Activated T-cell treated with anti-CD3 and anti-CD28 coated beads, Interleukin-2, amount 50 U/mL, for 4 hours (primary cell): Measurements from ENCODE around the gene TBC1D2. TPM values are rescaled to one million over a fixed set of nuclear protein-coding genes. Genes with fewer than 3 reads are reported as not detected.

Experiments used
- ATAC-seq, 2 donors: fragments of 200-7000 bp; cut with Tn5 transposase; one replicate each; pipeline ENCODE4 v1.10.0; 2021
- DNase-seq: peaks from one replicate; pipeline ENCODE4 v3.0.0-alpha.2; 2020
- H3K27me3 Mint-ChIP-seq: one replicate; pipeline ENCODE4 v1.8.0; 2021; ENCODE audit warnings: low read depth, mixed read lengths
- H3K36me3 Mint-ChIP-seq: one replicate; pipeline ENCODE4 v1.8.0; 2022; ENCODE audit warnings: mixed read lengths; ENCODE audit not compliant: insufficient read depth
- H3K4me1 Mint-ChIP-seq: one replicate; pipeline ENCODE4 v1.8.0; 2021; ENCODE audit warnings: low read depth, mixed read lengths
- H3K4me3 Mint-ChIP-seq: one replicate; pipeline ENCODE4 v1.8.0; 2021; ENCODE audit warnings: mild to moderate bottlenecking, moderate library complexity, mixed read lengths
- H3K9me3 Mint-ChIP-seq: one replicate; pipeline ENCODE4 v1.8.0; 2021; ENCODE audit warnings: mixed read lengths
- total RNA-seq, 3 donors: library from RNA; stranded (reverse); gene quantifications; one replicate each; pipeline ENCODE4 v1.2.1, GENCODE V29; 2021

The TBC1D2 gene
- total RNA-seq, 3 donors from 2014 or later: 1.7 to 2.8 (median 1.9) TPM

DNA sequence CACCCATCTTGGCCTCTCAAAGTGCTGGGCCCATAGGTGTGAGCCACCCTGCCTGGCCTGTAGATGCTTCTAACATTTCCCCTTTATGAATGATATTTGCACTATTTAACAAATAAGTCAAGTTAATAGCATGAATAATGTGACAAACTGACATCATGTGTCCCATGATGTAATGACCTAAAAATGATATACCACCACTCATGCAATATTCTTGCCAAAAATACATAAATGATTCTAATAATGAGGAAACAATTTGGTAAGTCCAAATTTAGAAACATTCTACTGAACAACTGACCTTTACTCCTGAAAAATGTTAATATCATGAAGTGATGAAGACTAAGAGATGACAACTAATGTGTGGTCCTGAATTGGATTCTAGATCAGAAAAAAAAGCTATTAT, 102.9 kb downstream of the TBC1D2 start:
- DNase-seq (no peak), ATAC-seq (no peak)
- H3K27me3 Mint-ChIP-seq: no peaks in the 10 kb centered on the region
- H3K4me3 Mint-ChIP-seq: no peak overlapping the region
- peaks cover 14% of the 10 kb centered on the region for H3K36me3 Mint-ChIP-seq
- no peaks in the 10 kb centered on the region for H3K9me3 Mint-ChIP-seq
- H3K4me1 Mint-ChIP-seq: no peaks in the 10 kb centered on the region

DNA sequence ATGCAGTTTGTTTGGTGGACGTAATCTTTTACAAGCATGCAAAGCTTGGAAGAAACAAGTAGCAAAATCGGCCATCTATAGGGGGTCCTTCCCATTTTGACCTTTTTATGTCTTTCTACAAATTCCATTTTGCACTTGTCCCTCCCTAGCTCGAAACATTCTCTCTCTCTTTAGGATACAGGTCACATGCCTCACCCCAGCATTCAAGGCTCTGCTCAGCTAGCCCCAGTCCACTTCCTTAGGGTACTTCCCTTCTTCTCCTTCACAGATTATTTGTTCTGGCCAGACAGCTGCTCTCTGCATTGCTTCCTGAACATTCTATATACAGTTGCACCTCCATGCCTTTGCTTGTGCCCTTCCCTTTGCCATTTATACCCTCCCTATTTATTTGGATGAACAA, 104.7 kb downstream of the TBC1D2 start:
- DNase-seq (no peak), ATAC-seq (no peak)
- Mint-ChIP-seq H3K36me3 (peaks cover 4% of the 10 kb centered on the region), H3K27me3 (no peaks in the 10 kb centered on the region), H3K4me3 (no peak overlapping the region), H3K4me1 (peaks cover 2% of the 10 kb centered on the region), H3K9me3 (no peaks in the 10 kb centered on the region)

DNA sequence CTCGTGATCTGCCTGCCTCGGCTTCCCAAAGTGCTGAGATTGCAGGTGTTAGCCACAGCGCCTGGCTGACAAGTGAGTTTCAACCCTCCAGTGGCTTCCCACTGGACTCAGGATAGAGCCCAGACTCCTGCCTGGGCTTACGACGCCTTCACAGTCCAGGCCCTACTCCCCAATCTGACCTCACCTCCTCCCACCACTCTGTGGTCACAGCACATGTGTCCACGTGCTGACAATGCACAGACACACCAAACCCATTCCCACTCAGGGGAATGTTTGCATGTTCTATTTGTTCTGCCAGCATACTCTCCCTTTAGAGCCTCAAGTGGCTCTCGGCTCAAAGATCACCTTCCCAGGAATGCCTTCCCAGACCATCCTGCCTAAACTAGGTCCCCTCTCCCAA, 105.3 kb downstream of the TBC1D2 start:
- H3K9me3 Mint-ChIP-seq: no peaks in the 10 kb centered on the region
- no peak overlapping the region for H3K4me3 Mint-ChIP-seq
- ATAC-seq (no peak), DNase-seq (no peak)
- peaks cover 3% of the 10 kb centered on the region for H3K36me3 Mint-ChIP-seq
- H3K4me1 Mint-ChIP-seq: peaks cover 2% of the 10 kb centered on the region
- H3K27me3 Mint-ChIP-seq: no peaks in the 10 kb centered on the region

DNA sequence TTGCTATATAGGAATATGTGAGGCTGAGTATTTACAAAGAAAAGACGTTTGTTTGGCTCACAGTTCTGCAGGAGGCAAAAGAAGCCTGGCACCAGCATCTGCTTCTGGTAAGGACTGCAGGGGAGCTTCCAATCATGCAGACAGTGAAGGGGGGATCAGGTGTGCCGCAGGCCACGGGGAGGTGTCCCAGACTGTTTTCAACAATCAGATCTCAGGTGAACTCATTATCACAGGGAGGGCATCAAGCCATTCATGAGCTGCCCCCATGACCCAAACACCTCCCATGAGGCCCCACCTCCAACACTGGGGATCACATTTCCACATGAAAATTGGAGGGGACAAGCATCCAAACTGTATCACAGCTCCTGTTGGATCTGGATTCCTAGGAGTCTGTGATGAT, 106.0 kb downstream of the TBC1D2 start:
- peaks cover 2% of the 10 kb centered on the region for H3K4me1 Mint-ChIP-seq
- no peaks in the 10 kb centered on the region for H3K9me3 Mint-ChIP-seq
- DNase-seq: no peak
- H3K4me3 Mint-ChIP-seq: no peak overlapping the region
- no peak for ATAC-seq
- peaks cover 2% of the 10 kb centered on the region for H3K36me3 Mint-ChIP-seq
- H3K27me3 Mint-ChIP-seq: no peaks in the 10 kb centered on the region

Other genes with a start within 250 kb of the TBC1D2 start
- gene NANS, start 198.9 kb downstream of the TBC1D2 start, total RNA-seq: 10 to 100 TPM; 48.4 to 57.2 (median 49.1) TPM
- gene TRIM14, start 136.4 kb downstream of the TBC1D2 start, total RNA-seq: 10 to 100 TPM; 30.4 to 40.6 (median 32.5) TPM
- gene CORO2A, start 63.0 kb downstream of the TBC1D2 start, total RNA-seq: 1 to 10 TPM; 1.6 to 2.1 (median 1.7) TPM